NCI-H774 (cell line): ENCODE measurements around the gene CST8.

ENCODE experiments used
- DNase-seq: peaks from one replicate; lab custom pipeline; 2025; lab: John Stamatoyannopoulos, UW

CST8 gene

DNA sequence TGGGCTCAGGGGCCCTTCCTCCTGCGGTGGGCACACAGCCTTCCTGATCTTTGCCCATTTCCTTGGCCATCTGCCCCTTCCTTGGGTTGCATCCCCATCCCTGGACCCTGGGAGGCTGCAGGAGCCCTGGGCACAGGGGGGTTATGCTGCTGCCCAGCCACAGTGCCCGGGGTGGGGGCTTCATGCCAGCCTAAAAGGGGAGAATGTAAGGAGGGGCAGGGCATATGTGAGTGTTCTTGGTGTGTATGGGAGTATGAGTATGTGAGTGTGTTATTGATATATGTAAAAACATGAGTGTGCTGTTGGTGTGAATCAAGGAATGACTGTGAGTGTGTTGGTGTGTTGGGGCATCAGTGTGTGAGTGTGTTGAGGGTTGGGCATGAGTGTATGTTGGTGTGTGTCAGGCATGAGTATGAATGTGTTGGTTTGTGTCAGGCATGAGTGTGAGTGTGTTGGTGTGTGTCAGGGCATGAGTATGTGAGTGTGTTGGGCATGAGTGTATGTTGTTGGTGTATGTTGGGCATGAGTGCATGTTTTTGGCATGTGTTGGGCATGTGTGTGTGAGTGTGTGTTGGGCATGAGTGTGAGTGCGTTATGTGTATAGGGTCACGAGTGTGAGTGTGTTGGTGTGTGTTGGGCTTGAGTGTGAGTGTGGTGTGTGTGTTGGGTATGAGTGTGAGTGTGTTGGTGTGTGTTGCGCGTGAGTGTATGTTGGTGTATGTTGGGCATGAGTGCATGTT lies 14.7 kb upstream of the CST8 start:
- no peak for DNase-seq

DNA sequence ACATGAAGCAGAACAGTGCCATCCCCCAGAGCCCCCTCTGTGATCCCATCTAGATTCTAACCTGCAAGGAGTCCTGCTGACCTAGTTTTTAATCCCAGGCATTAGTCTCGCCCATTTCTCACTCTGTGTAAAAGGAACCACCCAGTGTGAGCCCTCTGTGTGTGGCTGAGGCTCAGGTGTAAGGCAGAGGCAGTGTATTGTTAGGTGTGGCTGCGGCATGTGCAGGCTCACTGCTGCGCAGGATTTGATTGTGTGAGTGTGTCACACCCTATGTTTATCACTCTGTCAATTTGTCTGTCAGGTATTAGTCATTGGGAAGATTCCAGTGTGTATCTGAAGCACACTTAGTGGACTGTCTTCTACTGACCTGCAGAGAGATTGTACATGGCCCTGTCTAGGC lies 13.7 kb upstream of the CST8 start:
- no peak for DNase-seq

DNA sequence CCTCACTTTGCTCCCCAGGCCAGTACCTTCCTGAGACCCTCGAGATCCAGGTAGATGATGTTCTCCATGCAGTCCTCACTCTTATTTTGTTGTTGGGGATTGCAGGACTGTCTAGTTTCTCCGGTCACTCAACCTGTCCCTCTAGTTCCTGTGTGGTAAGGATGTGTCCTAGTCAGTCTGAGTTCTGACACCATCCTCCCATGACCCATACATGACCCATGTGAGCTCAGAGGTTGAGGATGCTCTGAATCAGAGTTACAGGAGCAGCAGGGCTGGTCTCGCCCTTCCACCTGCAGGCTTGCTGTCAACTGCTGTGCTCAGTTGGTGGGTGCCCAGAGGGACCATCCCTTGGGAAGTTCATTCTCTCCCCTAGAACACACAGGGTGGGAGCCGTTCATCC lies 11.9 kb upstream of the CST8 start:
- no peak for DNase-seq

DNA sequence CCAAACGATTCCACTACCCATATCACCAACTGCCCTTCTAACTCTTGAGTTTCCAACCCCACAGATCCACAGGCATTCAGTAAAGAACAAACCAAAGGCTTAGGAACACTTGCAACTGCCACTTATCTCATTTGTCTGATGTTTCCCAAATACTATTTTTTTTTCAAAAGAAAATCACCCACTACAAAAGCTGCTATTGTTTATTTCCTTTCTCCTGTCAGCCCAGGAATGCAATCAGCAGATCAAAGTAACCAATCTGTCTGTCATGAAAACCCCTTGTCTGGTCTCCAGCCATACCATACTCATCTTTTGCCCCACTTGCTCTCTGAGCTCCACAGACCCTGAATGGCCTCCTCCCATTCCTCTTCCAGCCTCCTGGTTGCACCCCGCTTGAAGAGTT lies 8.8 kb upstream of the CST8 start:
- DNase-seq: no peak

- no peak for DNase-seq
These were observed 6.8 kb upstream of the CST8 start for GRCh38 chr20:23484081-23484480.

DNA sequence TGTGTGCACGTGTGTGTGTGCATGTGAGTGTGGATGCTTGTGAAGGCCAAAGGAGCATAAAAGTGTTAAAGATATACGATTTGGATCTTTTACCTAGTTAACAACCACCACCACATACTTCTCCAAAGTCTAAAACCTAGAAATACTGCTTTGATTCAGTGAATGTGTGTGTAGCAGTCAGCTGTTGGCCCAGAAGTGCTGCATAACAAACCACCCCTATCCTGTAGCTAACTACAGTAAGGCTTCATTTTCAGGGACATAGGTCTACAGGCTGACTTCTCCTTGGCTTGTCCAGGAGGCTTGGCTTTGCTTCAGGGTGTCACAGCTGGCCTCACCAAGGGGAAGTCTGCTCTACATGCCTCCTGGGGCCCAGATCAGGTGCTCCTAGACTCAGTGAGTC lies 2.4 kb upstream of the CST8 start:
- DNase-seq: no peak

DNA sequence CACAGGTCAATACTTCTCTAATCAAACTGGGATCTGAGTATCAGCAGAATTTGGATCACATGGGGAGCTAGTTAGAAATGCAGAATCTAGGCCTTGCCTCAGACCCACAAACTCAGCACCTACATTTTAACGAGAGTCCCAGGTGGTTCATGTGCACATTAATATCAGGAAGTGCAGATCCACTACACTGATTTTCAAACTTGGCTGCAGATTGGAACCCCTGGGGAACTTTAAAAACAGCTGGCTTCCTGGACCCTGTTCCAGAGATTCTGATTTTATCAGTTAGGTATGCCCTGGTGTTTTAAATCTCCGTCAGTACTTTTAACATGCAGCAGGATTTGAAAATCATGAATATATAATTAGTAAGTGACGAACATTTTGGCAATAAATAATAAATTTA lies 1.9 kb upstream of the CST8 start:
- DNase-seq: no peak

DNA sequence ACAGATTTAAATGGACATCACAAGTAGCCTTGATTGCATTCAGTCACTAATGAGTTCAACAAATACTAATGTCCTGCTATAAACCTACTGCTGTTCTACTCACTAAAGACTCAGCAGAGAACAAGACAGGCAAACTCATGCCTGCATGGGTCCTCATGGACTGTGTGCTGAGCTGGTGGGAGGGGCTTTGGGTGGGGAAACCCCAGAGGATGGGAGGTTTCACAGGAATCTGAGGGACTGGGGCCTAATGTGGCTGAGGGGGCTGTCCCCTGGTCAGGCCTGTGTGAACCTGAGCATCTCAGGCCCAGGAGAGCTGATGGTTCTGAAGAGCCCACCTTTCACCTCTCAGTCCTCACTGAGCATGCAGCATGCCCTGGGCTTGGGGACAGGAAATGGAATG lies 1.4 kb downstream of the CST8 start:
- DNase-seq: no peak

DNA sequence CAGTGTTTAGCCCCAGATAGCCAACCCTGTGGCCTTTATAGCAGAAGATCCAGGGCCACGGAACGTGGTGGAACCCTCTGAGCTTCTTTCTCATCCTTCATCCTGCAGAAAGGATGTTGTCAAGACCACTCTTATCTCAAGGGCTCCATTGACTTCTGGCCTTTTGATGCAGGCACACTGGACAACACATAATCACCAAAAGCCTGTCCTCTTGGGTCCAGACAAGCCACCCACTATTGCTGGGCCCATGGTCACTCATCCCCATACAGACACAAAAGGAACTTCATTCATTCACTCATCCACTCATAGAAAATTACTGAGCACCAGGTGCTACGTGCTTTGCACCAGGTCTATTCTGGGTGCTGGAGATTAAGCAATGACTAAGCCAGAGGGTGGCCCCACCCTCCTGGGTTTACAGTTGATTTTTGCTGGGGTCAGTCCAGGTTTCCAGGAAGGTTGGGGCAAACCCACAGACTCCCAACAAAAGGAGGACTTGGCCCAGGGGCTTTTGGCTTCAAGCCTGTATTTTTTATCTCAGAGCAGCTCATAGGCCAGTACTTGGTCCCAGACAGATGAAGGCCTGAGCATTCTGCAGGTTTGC lies 2.4 kb downstream of the CST8 start:
- DNase-seq: no peak

GRCh38 chr20:23497536-23497935 lies 6.6 kb downstream of the CST8 start:
- no peak for DNase-seq

- DNase-seq: no peak
These were observed 11.0 kb downstream of the CST8 start for GRCh38 chr20:23501926-23502325.

GRCh38 chr20:23503649-23504048 lies 12.7 kb downstream of the CST8 start:
- no peak for DNase-seq

- DNase-seq: no peak
These were observed 16.4 kb downstream of the CST8 start for GRCh38 chr20:23507346-23507745.

DNA sequence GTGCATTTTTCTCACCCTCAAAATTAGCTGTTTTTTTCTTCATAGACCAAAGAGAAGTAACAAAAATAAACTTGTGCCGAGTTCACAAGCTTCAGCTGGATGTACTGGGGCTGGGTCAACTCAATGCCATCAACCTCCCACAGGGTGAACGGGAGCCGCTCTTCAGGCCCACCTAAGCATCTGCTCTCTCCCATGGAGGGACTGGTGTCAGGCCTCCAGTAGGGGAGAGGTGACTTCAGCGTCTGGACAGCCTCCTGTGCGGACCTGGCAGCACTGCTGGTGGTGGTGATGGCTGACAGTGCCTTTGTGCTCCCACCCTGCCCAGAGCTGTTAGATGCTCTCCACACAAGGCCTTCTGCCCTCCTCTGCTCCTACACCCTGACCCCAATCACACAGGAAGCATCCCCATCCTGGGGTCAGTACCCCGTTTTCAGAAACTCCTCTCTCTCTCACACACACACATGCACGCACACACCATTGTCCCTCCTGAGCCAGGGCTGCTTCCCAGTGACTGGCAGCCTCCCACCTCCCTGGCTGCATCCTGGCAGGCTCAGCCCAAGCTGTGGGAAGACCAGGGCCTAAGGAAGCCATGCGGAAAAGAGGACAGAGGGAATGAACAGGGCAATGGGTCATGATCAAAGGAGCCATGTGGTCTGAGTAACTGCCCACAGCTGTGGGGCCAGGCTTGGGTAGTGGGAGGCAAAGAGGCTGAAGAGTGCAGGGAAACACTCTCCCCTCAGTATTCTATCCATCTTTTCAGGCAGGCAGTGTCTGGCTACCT lies 17.7 kb downstream of the CST8 start:
- no peak for DNase-seq

DNA sequence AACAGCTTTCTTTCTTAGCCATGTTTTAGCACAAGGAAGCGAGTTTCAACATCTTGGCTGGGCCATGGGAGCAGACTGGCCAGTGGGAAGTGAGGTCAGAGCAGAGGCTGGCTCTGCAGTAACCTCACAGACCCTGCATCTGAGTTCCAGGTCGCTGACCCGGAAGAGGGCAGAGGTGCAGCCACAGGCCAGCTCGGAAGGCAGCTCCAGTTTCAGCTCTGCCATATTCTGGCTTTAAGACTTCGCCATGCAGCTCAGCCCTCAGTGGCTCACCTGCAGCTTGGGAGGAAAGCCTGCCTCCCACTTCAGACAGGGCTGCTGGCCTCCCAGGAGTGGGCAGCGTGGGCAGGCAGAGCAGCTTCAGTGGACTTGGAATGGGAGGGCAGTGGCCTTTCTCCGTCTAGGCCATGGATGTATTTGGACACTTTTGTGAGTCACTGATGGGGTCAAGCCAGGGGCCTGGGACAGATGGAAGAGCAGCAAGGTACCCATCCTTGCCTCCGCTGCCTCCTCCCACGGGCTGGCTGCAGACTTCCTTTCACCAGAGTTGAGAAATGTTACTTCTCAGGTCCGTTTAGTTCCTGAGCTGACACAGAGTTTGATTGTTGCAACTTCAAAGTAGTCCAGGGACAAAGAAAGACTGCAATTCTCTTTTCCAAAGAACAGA lies 18.5 kb downstream of the CST8 start:
- no peak for DNase-seq

- DNase-seq: no peak
These were observed 19.2 kb downstream of the CST8 start for GRCh38 chr20:23510000-23510590.

- no peak for DNase-seq
These were observed 22.2 kb downstream of the CST8 start for GRCh38 chr20:23513164-23513563.

GRCh38 chr20:23514848-23515247 lies 23.9 kb downstream of the CST8 start:
- no peak for DNase-seq

DNA sequence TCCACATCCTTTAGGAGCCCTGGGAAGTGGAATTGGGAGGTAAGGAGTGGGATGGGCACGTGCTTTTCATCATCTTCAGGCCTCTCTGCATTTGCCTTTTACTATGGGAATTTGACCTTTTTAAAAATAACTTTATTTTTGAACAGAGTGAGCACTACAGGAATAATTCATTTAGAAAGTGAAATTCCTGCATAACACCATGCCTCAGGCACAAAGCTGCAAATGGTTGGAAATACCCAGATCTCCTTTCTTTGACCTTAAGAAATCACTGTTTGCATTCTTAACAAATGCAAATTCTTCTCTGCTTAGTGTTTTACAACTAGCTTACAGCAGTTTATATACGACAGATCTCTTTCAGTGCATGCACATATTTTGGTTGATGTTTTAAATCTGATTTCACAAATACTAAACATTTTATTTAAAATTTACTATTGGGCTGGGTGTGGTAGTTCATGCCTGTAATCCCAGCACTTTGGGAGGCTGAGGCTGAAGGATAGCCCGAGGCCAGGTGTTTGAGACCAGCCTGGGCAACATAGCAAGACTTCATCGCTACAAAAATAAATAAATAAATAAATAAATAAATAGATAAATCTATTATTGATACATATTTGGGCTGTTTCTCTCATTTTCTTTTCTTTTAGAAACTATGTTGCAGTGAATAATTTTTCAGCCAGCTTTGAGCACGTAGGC lies 24.5 kb downstream of the CST8 start:
- DNase-seq: no peak

- DNase-seq: no peak
These were observed 26.8 kb downstream of the CST8 start for GRCh38 chr20:23517719-23518118.

DNA sequence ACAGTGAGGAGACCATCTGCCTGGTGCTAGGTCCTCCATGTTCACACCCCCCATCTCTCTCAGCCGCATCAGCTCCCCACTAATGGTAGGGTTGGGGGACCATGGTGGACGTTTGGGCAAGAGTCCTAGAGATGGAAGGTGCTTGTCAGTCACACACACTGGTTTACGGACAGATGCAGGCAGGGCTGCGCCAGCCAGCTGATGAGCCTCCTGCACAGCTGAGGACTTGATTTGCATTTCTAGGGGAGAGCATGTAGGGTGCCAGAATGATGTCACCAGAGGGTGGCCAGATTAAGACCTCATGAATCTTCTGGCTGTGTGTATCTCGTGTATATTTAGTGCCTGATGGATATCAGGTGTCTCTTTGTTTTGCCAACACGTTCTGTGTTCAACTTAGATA lies 28.6 kb downstream of the CST8 start:
- DNase-seq: no peak

- DNase-seq: no peak
These were observed 29.3 kb downstream of the CST8 start for GRCh38 chr20:23520185-23520584.
